HCT116 (cell line): ENCODE measurements around the gene CREB3. TPM values are rescaled to one million over a fixed set of nuclear protein-coding genes. Genes with fewer than 3 reads are reported as not detected.
A peak's percentile ranks its signal among the peaks of the same experiment; 100 is the strongest.

Experiments
- ATAC-seq: fragments of 200-7000 bp; cut with Tn5 transposase; 2 replicates; pipeline ENCODE4 v1.9.1; 2020; ENCODE audit warnings: mild to moderate bottlenecking, moderate library complexity
- BruUV-seq: library from RNA; stranded (reverse); fragments of 400-500 nt; replicated peaks from 2 replicates; lab custom pipeline; 2021; lab: Mats Ljungman, UMichigan
- CTCF ChIA-PET: fragments of 300-600 bp; sonication (Branson Sonifier 250); formaldehyde crosslinking; loops from one replicate; lab custom pipeline; 2021; ENCODE audit warnings: antibody characterized with exemption; lab: Charles Lee
- POLR2A ChIA-PET: fragments of 300-600, 350-600 bp; sonication (Branson Sonifier 250); formaldehyde crosslinking; loops from one replicate; lab custom pipeline; 2021; ENCODE audit warnings: antibody characterized with exemption; lab: Charles Lee
- RAD21 ChIA-PET, 2 experiments: fragments of 300-600 bp; sonication (Branson Sonifier 250); formaldehyde crosslinking; loops; one replicate each; lab custom pipeline; 2023; ENCODE audit warnings: low total read pairs in 2 of 2; ENCODE audit not compliant: uncharacterized antibody in 2 of 2, unreplicated experiment in 2 of 2, low non-redundant PET in 1 of 2; lab: Charles Lee
- DNase-seq: peaks from one replicate; pipeline ENCODE4 v3.0.0-alpha.2; 2010; ENCODE audit warnings: low read depth, low spot score
- H2AFZ ChIP-seq: fragments of 200-600 bp; shearing (Covaris generic), sonication (generic); 2 replicates; pipeline ENCODE4 v1.6.1; 2017; ENCODE audit warnings: low read depth, mixed run types, mixed read lengths, antibody characterized with exemption, low read length; ENCODE audit not compliant: poor library complexity, severe bottlenecking
- H3K27ac ChIP-seq: 2 replicates; pipeline ENCODE4 v1.5.1; 2012; ENCODE audit warnings: low read depth, low read length
- H3K27me3 ChIP-seq: fragments of 200-600 bp; sonication (generic); 2 replicates; pipeline ENCODE4 v1.6.1; 2016; ENCODE audit warnings: mixed run types, low read length, mixed read lengths; ENCODE audit not compliant: insufficient read depth
- H3K36me3 ChIP-seq, 2 experiments: fragments of 200-500 bp in 1 of 2; fragments of 200-600 bp in 1 of 2; sonication (Bioruptor generic) in 1 of 2; sonication (generic) in 1 of 2; 2 replicates each; pipeline versions ENCODE4 v1.5.1 to v1.6.1; 2014 to 2016; ENCODE audit warnings: low read length in 2 of 2, inconsistent platforms in 1 of 2, mixed read lengths in 1 of 2, mixed run types in 1 of 2; ENCODE audit not compliant: insufficient read depth in 2 of 2, control insufficient read depth in 1 of 2
- H3K4me1 ChIP-seq, 2 experiments: fragments of 200-600 bp in 1 of 2; sonication (generic) in 1 of 2; 2 replicates each; pipeline versions ENCODE4 v1.5.1 to v1.6.1; 2012 to 2017; ENCODE audit warnings: low read length in 2 of 2, inconsistent platforms in 1 of 2, mild to moderate bottlenecking in 1 of 2, mixed read lengths in 1 of 2, mixed run types in 1 of 2, moderate library complexity in 1 of 2; ENCODE audit not compliant: insufficient read depth in 2 of 2, control insufficient read depth in 1 of 2
- H3K4me2 ChIP-seq: fragments of 200-600 bp; sonication (generic); 2 replicates; pipeline ENCODE4 v1.6.1; 2017; ENCODE audit warnings: mixed run types, low read length, mixed read lengths
- H3K4me3 ChIP-seq, 2 experiments: fragments of 200-600 bp in 1 of 2; sonication (generic) in 1 of 2; replicated peaks in 1 of 2; 2 replicates each; pipeline ENCODE4 v1.5.1; 2011 to 2016; ENCODE audit warnings: low read length in 2 of 2, control low read depth in 1 of 2, low read depth in 1 of 2, mild to moderate bottlenecking in 1 of 2, mixed read lengths in 1 of 2, mixed run types in 1 of 2
- H3K79me2 ChIP-seq: fragments of 200-600 bp; sonication (generic); 2 replicates; pipeline ENCODE4 v1.6.1; 2017; ENCODE audit warnings: mild to moderate bottlenecking, mixed run types, low read length, moderate library complexity, mixed read lengths; ENCODE audit not compliant: insufficient read depth
- H3K9ac ChIP-seq: fragments of 200-600 bp; sonication (generic); 2 replicates; pipeline ENCODE4 v1.6.1; 2016; ENCODE audit warnings: low read length, mixed read lengths
- H3K9me2 ChIP-seq: fragments of 200-600 bp; sonication (generic), shearing (Covaris generic); 2 replicates; pipeline ENCODE4 v1.6.1; 2017; ENCODE audit warnings: mixed run types, mild to moderate bottlenecking, moderate library complexity; ENCODE audit not compliant: insufficient read depth
- H3K9me3 ChIP-seq, 2 experiments: fragments of 200-500 bp in 1 of 2; fragments of 200-600 bp in 1 of 2; sonication (Bioruptor generic) in 1 of 2; sonication (generic) in 1 of 2; 2 replicates each; pipeline ENCODE4 v1.6.1; 2014 to 2017; ENCODE audit warnings: low read length in 2 of 2, mixed read lengths in 2 of 2, inconsistent platforms in 1 of 2, low read depth in 1 of 2, mild to moderate bottlenecking in 1 of 2, mixed run types in 1 of 2, moderate library complexity in 1 of 2; ENCODE audit not compliant: control insufficient read depth in 1 of 2, insufficient read depth in 1 of 2
- H4K20me1 ChIP-seq: fragments of 200-600 bp; sonication (generic), shearing (Covaris generic); 2 replicates; pipeline ENCODE4 v1.6.1; 2017; ENCODE audit warnings: mixed run types, mild to moderate bottlenecking, moderate library complexity; ENCODE audit not compliant: insufficient read depth
- ATF3 ChIP-seq: IDR thresholded peaks from 2 replicates; pipeline ENCODE4 v1.6.1; 2012
- CBX3 ChIP-seq: IDR thresholded peaks from 2 replicates; pipeline ENCODE4 v1.6.1; 2012; ENCODE audit warnings: low read depth
- CEBPB ChIP-seq: IDR thresholded peaks from 2 replicates; pipeline ENCODE4 v1.6.1; 2012; ENCODE audit warnings: low read depth
- EGR1 ChIP-seq: IDR thresholded peaks from 2 replicates; pipeline ENCODE4 v1.6.1; 2012; ENCODE audit warnings: low read depth
- EZH2 ChIP-seq: fragments of 200-600 bp; sonication (generic); IDR thresholded peaks from 2 replicates; pipeline ENCODE4 v1.6.1; 2017; ENCODE audit warnings: antibody characterized with exemption, mixed run types
- EZH2phosphoT487 ChIP-seq: fragments of 200-600 bp; IDR thresholded peaks from 2 replicates; pipeline ENCODE4 v1.6.1; 2018; ENCODE audit warnings: antibody characterized with exemption, borderline replicate concordance
- FOSL1 ChIP-seq: IDR thresholded peaks from 2 replicates; pipeline ENCODE4 v1.6.1; 2012; ENCODE audit warnings: low read depth
- JUND ChIP-seq: IDR thresholded peaks from 2 replicates; pipeline ENCODE4 v1.6.1; 2012
- POLR2A ChIP-seq: IDR thresholded peaks from 2 replicates; pipeline ENCODE4 v1.7.0; 2011; ENCODE audit warnings: borderline replicate concordance; ENCODE audit not compliant: insufficient read depth, insufficient read length; ENCODE audit errors: extremely low read depth
- POLR2AphosphoS5 ChIP-seq: IDR thresholded peaks from 2 replicates; pipeline ENCODE4 v1.6.1; 2011; ENCODE audit warnings: mild to moderate bottlenecking, low read depth, low read length, moderate library complexity
- RAD21 ChIP-seq: IDR thresholded peaks from 2 replicates; pipeline ENCODE4 v1.6.1; 2012; ENCODE audit warnings: low read depth, mild to moderate bottlenecking
- SRF ChIP-seq: IDR thresholded peaks from 2 replicates; pipeline ENCODE4 v1.6.1; 2012; ENCODE audit warnings: low read depth
- TCF7L2 ChIP-seq: IDR thresholded peaks from 2 replicates; pipeline ENCODE4 v1.7.0; 2011; ENCODE audit warnings: borderline replicate concordance, inconsistent platforms; ENCODE audit not compliant: insufficient read depth, insufficient read length; ENCODE audit errors: extremely low read depth
- ZNF274 ChIP-seq: fragments of 200-500 bp; sonication (Bioruptor generic); IDR thresholded peaks from 2 replicates; pipeline ENCODE4 v1.6.1; 2014; ENCODE audit warnings: mild to moderate bottlenecking, low read depth, low read length, inconsistent platforms
- intact Hi-C: fragments of 100-400 bp; cut with micrococcal nuclease; formaldehyde crosslinking; loops from 2 replicates; pipeline ENCODE4 v1.10.0; 2022
- total RNA-seq: library from RNA; stranded (reverse); gene quantifications from one replicate; pipeline ENCODE4 v1.2.1, GENCODE V29; 2021; ENCODE audit not compliant: unreplicated experiment
- TF ChIP-seq, protein P1 (sequence below): IDR thresholded peaks from 2 replicates; pipeline ENCODE4 v1.6.1; 2011; ENCODE audit warnings: mild to moderate bottlenecking, low read length, moderate library complexity; ENCODE audit not compliant: insufficient replicate concordance; ENCODE audit errors: extremely low read depth
- TF ChIP-seq, protein P2 (sequence below): IDR thresholded peaks from 2 replicates; pipeline ENCODE4 v1.6.1; 2012; ENCODE audit warnings: low read depth

CREB3 gene
- total RNA-seq, 1 experiment from 2014 or later, result 22.3 TPM

- no peaks in the 10 kb centered on the region for H3K9me2 ChIP-seq
- ChIA-PET CTCF (interaction anchor here (0.9 kb wide), 1 partner anchor 77 kb away, joined by 3 read pairs; no protein-coding TSS in a partner anchor), RAD21 (no interaction called here), POLR2A (no interaction called here)
- no peak for ATAC-seq
- BruUV-seq, result TSS peak; percentile 2
- peaks cover 24% of the 10 kb centered on the region for H3K79me2 ChIP-seq
- DNase-seq, result no peak
- intact Hi-C loops, result no loop called here
- H3K4me1 ChIP-seq, result peaks cover 10 to 12% of the 10 kb centered on the region in 2 experiments
- no peaks in the 10 kb centered on the region for H3K27me3 ChIP-seq
- H3K36me3 ChIP-seq, result peaks cover 52 to 64% of the 10 kb centered on the region in 2 experiments
- H3K9me3 ChIP-seq, result no peaks in the 10 kb centered on the region
- no peak overlapping the region for H3K27ac ChIP-seq
- no peak overlapping the region for H3K4me2 ChIP-seq
- no peak overlapping the region for H3K9ac ChIP-seq
- no peak overlapping the region for H3K4me3 ChIP-seq
- TF ChIP-seq CEBPB, result no peak
- TF ChIP-seq, protein P1, sequence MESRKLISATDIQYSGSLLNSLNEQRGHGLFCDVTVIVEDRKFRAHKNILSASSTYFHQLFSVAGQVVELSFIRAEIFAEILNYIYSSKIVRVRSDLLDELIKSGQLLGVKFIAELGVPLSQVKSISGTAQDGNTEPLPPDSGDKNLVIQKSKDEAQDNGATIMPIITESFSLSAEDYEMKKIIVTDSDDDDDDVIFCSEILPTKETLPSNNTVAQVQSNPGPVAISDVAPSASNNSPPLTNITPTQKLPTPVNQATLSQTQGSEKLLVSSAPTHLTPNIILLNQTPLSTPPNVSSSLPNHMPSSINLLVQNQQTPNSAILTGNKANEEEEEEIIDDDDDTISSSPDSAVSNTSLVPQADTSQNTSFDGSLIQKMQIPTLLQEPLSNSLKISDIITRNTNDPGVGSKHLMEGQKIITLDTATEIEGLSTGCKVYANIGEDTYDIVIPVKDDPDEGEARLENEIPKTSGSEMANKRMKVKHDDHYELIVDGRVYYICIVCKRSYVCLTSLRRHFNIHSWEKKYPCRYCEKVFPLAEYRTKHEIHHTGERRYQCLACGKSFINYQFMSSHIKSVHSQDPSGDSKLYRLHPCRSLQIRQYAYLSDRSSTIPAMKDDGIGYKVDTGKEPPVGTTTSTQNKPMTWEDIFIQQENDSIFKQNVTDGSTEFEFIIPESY, result no peak
- TF ChIP-seq POLR2A, result no peak
- no peak for TF ChIP-seq JUND
- TF ChIP-seq SRF, result no peak
- TF ChIP-seq CBX3, result no peak
- TF ChIP-seq, protein P2, sequence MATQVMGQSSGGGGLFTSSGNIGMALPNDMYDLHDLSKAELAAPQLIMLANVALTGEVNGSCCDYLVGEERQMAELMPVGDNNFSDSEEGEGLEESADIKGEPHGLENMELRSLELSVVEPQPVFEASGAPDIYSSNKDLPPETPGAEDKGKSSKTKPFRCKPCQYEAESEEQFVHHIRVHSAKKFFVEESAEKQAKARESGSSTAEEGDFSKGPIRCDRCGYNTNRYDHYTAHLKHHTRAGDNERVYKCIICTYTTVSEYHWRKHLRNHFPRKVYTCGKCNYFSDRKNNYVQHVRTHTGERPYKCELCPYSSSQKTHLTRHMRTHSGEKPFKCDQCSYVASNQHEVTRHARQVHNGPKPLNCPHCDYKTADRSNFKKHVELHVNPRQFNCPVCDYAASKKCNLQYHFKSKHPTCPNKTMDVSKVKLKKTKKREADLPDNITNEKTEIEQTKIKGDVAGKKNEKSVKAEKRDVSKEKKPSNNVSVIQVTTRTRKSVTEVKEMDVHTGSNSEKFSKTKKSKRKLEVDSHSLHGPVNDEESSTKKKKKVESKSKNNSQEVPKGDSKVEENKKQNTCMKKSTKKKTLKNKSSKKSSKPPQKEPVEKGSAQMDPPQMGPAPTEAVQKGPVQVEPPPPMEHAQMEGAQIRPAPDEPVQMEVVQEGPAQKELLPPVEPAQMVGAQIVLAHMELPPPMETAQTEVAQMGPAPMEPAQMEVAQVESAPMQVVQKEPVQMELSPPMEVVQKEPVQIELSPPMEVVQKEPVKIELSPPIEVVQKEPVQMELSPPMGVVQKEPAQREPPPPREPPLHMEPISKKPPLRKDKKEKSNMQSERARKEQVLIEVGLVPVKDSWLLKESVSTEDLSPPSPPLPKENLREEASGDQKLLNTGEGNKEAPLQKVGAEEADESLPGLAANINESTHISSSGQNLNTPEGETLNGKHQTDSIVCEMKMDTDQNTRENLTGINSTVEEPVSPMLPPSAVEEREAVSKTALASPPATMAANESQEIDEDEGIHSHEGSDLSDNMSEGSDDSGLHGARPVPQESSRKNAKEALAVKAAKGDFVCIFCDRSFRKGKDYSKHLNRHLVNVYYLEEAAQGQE, result no peak
- TF ChIP-seq ATF3, result no peak
- no peak for TF ChIP-seq EZH2phosphoT487
- no peak for TF ChIP-seq TCF7L2
- no peak for TF ChIP-seq EZH2
- TF ChIP-seq POLR2AphosphoS5, result no peak
- no peak for TF ChIP-seq EGR1
- TF ChIP-seq FOSL1, result no peak
- no peak for TF ChIP-seq ZNF274
- TF ChIP-seq RAD21, result no peak
- no peaks in the 10 kb centered on the region for H4K20me1 ChIP-seq
- no peak overlapping the region for H2AFZ ChIP-seq
Observed at GRCh38 chr9:35738186-35738585, 5.7 kb downstream of the CREB3 start.
